Subcutaneous abdominal adipose tissue (tissue), 5 donors: ENCODE data around the gene UBA1.

ENCODE experiments used
- H3K27ac ChIP-seq: one replicate; pipeline ENCODE4 v1.7.0; 2013; ENCODE audit warnings: low read depth, mild to moderate bottlenecking, inconsistent platforms, low read length, moderate library complexity
- H3K27me3 ChIP-seq, 5 donors: one replicate each; pipeline ENCODE4 v1.7.0; 2013; ENCODE audit warnings: low read length in 5 of 5, inconsistent platforms in 1 of 5; ENCODE audit not compliant: control insufficient read depth in 5 of 5, insufficient read depth in 4 of 5
- H3K36me3 ChIP-seq, 5 donors: one replicate each; pipeline ENCODE4 v1.7.0; 2013; ENCODE audit warnings: low read length in 5 of 5; ENCODE audit not compliant: control insufficient read depth in 5 of 5, insufficient read depth in 5 of 5
- H3K4me1 ChIP-seq, 5 donors: one replicate each; pipeline ENCODE4 v1.7.0; 2013; ENCODE audit warnings: low read length in 5 of 5, mild to moderate bottlenecking in 3 of 5, moderate library complexity in 1 of 5; ENCODE audit not compliant: control insufficient read depth in 5 of 5, insufficient read depth in 5 of 5
- H3K4me3 ChIP-seq, 5 donors: one replicate each; pipeline ENCODE4 v1.7.0; 2013; ENCODE audit warnings: low read length in 5 of 5, low read depth in 1 of 5
- H3K9ac ChIP-seq, 5 donors: one replicate each; pipeline ENCODE4 v1.7.0; 2013; ENCODE audit warnings: low read length in 5 of 5, mild to moderate bottlenecking in 4 of 5, moderate library complexity in 3 of 5
- H3K9me3 ChIP-seq, 5 donors: one replicate each; pipeline ENCODE4 v1.7.0; 2013; ENCODE audit warnings: low read length in 5 of 5; ENCODE audit not compliant: control insufficient read depth in 5 of 5
- donor health status: healthy.
- donor health status: healthy.
- donor health status: healthy.
- donor health status: healthy.
- donor health status: healthy.

Gene UBA1

DNA sequence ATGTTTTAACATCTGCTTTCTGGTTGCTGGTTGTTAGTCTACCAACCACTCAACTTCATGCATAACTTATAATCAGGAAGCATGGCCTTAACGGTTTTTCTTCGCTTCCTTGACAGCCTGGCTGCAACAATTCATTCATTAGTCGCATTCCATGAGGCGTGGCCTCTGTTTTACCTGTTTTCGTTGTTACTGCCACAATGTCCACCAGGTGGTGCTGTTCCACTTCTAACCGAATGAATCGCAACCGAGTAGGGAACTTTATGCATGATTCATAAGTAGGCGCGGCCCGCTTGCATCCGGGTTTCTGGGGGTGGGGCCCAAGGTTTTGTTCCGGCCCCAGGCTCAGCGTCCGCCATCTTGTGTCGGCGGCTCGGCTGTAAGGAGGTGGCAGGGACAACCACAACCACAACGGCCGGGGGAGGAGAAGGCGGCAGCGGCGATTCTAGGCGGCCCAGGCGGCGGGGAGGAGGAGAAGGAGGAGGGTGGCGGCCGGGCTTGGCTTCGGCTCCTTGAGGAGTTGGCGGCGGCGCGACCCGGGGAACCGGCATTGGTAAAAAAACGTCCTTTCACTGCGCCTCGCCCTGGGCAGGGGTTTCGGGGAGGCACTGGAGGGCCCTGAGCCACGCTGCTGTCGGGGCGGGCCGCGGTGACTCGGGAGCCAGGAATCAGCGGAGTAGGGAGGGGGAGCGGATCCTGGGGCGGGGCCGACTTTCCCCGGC, at the start of gene UBA1:
UBA1 (plus strand) TSS at position 355 of the 719 bp plus-strand sequence. CDS start 4,974 bp downstream, outside the sequence.
- H3K27me3 ChIP-seq = peaks cover 0 to 6% (median 5%) of the 10 kb centered on the region in 5 donors
- peaks cover 5 to 69% (median 65%) of the 10 kb centered on the region in 5 donors for H3K4me1 ChIP-seq
- H3K9me3 ChIP-seq = no peaks in the 10 kb centered on the region
- peak within 1 kb of the TSS; percentile 82 to 95 (median 87) for H3K4me3 ChIP-seq
- H3K9ac ChIP-seq = peak within 1 kb of the TSS; percentile 29 to 98 (median 92)
- peaks cover 0 to 13% (median 6%) of the 10 kb centered on the region in 5 donors for H3K36me3 ChIP-seq
- peak within 1 kb of the TSS; percentile 96 for H3K27ac ChIP-seq

DNA sequence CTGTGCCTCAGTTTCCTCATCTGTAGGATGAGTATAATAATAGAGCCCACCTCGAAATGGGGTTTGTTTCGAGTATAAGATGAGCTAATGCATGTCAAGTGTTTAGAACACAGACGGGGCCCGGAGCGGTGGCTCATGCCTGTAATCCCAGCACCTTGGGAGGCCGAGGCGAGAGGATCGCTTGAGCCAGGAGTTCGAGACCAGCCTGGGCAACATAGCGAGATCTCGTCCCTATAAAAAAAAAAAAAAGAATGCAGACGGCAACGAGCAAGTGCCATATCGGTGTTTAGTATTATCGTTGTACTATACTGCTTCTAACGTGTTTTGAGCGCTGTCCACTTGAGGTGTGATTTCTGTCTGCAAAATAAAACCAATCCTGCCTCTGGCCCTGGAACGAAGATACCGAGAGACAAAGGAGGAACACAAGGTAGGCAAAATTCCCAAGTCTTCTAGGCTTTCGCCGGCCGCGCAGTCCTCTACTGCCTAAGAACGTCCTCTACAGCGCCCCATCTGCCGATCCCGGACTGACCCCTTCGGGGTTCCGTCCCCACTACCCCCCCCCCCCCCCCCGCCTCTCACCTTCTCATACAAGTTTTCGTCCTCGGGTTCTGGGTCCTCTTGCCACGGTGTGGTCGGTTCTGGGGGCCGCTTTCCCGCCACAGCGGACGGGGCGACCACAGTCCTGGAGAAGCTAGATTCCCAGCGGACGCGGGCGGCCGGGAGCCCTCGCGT, 49.6 kb upstream of the UBA1 start:
- H3K4me1 ChIP-seq = peaks cover 0 to 35% (median 33%) of the 10 kb centered on the region in 5 donors
- peaks cover 0 to 14% (median 12%) of the 10 kb centered on the region in 5 donors for H3K27me3 ChIP-seq
- H3K9ac ChIP-seq = peak overlapping the region in 4 of 5 donors; percentile 49 to 82 (median 72)
- peak overlapping the region; percentile 72 to 83 (median 75) for H3K4me3 ChIP-seq
- H3K36me3 ChIP-seq = peaks cover 0 to 22% (median 11%) of the 10 kb centered on the region in 5 donors
- peak overlapping the region; percentile 84 for H3K27ac ChIP-seq
- H3K9me3 ChIP-seq = peaks cover 0 to 8% (median 0%) of the 10 kb centered on the region in 5 donors

DNA sequence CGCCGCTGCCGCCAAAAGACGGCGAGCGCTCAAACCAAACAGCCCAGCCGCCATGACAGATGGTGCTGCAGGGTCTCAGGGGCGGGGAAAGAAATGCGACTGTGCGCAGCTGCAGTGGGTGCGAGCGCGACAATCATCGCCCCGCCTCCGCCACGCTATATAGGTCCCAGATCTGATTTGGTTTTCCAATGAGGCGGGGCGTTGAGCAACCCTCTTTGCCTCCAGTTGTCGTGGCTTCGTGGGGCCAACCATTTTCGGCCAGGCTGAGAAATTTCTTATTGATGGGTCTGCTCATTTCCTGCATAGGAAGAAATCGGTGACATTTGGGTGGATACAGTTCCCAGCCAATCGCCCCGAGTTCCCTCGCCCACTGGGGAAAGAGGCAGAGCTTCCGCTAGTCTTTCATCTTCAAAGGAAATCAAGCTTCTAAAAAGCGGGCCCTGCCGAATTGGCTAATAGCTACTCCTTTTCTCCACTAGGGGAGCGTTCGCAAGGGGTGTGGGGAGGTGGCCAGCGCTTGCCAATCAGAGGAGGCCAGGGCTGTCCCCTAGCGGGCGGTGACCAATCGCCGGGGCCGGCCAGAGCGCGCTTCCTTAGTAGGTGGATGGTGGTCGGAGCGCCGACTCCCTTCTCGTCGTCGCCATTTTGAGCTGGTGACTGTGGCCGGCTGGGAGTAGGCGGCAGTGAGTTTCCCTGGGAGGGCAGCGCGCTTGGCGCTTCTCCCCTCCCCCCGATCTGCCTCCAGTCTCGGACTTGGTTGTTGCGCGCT, 48.8 kb upstream of the UBA1 start, which contains the start of the genes NDUFB11 and RBM10:
NDUFB11 (minus strand) TSS at position 77 of the 769 bp plus-strand sequence; CDS start at position 54, 23 bp downstream.
RBM10 (plus strand) TSS at position 596 of the 769 bp plus-strand sequence. CDS start 2,261 bp downstream, outside the sequence.
- H3K9me3 ChIP-seq = peaks cover 0 to 8% (median 0%) of the 10 kb centered on the region in 5 donors
- H3K27me3 ChIP-seq = peaks cover 0 to 13% (median 11%) of the 10 kb centered on the region in 5 donors

DNA sequence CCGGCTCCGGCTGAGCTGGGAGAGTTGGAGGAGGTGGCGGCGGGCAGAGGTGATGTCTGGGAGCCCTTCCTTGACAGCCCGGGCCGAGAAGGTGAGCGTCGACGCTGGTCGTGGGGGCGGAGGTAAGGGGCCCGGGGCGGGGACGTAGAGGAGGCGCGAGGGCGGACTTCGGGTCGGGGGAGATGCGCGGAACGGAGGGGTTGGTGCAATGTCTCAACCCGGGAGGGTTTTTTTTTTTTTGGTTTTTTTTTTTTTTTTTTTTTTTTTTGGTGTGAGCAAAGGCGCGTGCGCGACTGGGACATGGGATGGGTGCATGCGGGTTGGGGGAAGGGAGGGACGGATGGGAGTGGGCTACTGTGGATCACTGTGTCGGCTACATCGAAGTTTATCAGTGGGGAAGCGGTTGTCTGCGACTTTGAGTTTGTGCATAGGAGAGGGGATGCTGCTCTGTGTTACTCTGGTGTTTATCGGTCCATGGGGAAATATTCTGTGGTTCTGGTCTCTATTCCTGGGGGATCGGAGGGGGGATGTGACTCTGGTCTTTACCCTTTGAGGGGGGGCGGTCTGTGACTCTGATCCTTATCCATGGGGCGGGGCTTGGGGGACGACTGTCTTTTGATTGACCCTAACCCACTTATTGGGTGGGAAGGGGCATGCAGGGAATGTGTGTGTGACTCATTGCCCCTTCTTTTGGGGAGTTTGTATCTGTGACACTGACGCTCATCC, 48.1 kb upstream of the UBA1 start:
- Histone ChIP-seq H3K4me1 (peaks cover 0 to 37% (median 35%) of the 10 kb centered on the region in 5 donors), H3K36me3 (peaks cover 0 to 12% (median 11%) of the 10 kb centered on the region in 5 donors), H3K9me3 (peaks cover 0 to 8% (median 0%) of the 10 kb centered on the region in 5 donors), H3K27me3 (peaks cover 0 to 12% (median 8%) of the 10 kb centered on the region in 5 donors), H3K27ac (peak overlapping the region; percentile 84), H3K4me3 (peak overlapping the region; percentile 72 to 83 (median 75)), H3K9ac (peak overlapping the region in 4 of 5 donors; percentile 57 to 82 (median 76))

More for the DNA sequence above, 48.8 kb upstream of the UBA1 start, which contains the start of the genes NDUFB11 and RBM10:
- peaks cover 0 to 19% (median 11%) of the 10 kb centered on the region in 5 donors for H3K36me3 ChIP-seq
- H3K4me3 ChIP-seq = peak within 1 kb of the TSS; percentile 72 to 83 (median 75)
- peaks cover 0 to 37% (median 35%) of the 10 kb centered on the region in 5 donors for H3K4me1 ChIP-seq
- peak within 1 kb of the TSS; percentile 84 for H3K27ac ChIP-seq
- peak within 1 kb of the TSS in 4 of 5 donors; percentile 57 to 82 (median 76) for H3K9ac ChIP-seq

DNA sequence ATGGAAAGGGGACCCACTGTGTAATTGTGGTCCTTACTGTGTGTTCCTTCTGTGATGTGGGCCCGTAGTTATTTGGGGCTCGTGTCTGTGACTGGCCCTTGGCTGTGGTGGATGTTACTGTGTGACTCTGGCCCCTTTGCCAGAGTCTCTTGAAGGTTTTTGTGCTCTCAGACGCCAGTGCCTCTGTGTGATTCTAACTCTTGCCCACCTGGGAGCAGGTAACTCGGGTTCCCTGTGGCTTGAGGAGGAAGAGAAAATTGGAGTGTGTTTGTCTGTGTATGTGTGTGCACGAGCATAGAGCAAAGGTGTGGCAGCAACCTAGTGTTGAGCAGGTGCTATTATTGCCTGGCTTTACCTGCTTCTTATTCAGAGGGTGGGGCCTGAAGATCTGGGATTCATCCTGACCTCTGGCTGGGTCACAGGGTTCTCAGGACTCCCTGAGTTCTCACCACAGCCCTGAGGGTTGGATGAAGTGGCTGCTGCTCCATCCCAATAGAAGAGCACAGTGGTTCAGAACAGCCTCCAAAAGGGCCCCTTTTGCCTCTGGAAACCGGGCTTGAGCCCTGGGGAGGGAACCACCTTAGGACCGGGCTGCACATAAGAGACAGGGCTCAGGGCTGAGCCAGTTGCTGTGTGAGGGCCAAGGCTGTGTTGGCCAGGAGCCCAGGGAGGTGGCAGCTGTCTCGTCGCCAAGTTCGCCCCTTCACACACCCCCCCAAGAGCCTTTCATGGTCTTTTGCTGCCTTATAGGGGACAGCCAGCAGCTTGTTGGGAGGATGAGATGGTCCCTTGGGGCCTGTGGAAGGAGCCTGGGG, 47.3 kb upstream of the UBA1 start:
- H3K4me1 ChIP-seq = peaks cover 0 to 37% (median 35%) of the 10 kb centered on the region in 5 donors
- H3K4me3 ChIP-seq = peak overlapping the region; percentile 72 to 83 (median 75)
- peaks cover 0 to 12% (median 8%) of the 10 kb centered on the region in 5 donors for H3K27me3 ChIP-seq
- peaks cover 0 to 8% (median 0%) of the 10 kb centered on the region in 5 donors for H3K9me3 ChIP-seq
- H3K27ac ChIP-seq = peak overlapping the region; percentile 84
- H3K9ac ChIP-seq = peak overlapping the region in 4 of 5 donors; percentile 57 to 82 (median 76)
- H3K36me3 ChIP-seq = peaks cover 2 to 9% (median 6%) of the 10 kb centered on the region in 5 donors

DNA sequence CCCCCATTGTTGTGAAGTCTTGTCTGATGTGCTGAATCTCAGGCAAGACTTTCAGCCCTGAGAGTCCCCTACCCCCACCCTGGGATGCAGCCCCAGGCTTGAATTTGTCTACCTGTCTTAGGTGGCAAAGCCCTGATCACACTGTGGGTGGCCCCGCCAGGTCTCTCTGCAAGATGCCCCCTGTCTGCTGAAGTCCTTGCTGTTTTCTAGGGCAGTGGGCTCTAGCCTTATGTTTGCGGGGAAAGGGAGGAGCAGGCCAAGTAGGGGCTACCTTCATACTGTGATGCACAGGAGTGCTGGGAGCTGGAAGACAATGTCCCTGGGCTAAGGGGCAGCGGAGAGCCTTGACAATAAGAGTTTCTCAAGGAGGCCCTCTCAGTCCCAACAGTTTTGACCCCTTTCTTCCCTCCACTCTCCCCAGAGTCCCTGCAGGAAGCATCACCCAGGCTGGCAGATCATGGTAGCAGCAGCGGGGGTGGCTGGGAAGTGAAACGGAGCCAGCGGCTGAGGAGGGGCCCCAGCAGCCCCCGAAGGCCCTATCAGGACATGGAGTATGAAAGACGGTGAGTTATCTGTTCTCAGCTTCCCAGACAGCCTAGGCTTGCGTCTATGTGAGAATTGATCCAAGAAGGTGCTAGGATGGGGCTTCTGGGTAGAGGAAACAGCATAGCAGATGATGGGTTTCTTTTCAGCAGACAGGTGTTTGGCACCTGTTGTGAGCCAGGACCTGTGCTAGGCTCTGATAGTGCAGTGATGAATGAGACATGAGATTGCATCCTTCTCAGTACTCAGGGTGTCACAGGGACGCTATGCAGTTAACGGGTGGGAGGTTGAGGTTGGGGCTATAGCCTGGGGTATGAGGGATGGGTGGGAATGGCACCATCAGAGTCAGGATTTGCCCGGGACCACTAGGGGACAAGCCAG, 46.4 kb upstream of the UBA1 start:
- Histone ChIP-seq H3K27ac (peak overlapping the region; percentile 84), H3K4me3 (peak overlapping the region in 4 of 5 donors; percentile 3 to 76 (median 74)), H3K27me3 (peaks cover 0 to 12% (median 8%) of the 10 kb centered on the region in 5 donors), H3K36me3 (peaks cover 1 to 4% (median 4%) of the 10 kb centered on the region in 5 donors), H3K9me3 (peaks cover 0 to 6% (median 0%) of the 10 kb centered on the region in 5 donors), H3K4me1 (peaks cover 0 to 37% (median 35%) of the 10 kb centered on the region in 5 donors), H3K9ac (peak overlapping the region in 1 of 5 donors; percentile 19)

DNA sequence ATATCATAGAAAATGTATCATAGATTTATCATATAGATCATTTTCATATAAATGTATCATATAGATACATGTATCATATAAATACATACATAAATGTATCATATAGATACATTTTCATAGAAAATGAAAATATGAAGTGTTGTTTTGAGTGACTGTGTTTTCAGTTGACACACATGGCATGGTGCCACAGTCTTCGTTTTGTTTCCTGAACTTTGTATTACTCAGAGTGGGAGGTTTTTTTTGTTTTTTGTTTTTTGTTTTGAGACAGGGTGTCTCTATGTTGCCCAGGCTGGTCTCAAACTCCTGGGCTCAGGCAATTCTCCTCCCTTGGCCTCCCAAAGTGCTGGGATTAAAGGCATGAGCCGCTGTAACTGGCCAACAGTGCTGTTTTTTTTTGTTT, 44.7 kb upstream of the UBA1 start:
- no peak overlapping the region for H3K9ac ChIP-seq
- peaks cover 0 to 4% (median 0%) of the 10 kb centered on the region in 5 donors for H3K36me3 ChIP-seq
- peaks cover 0 to 30% (median 27%) of the 10 kb centered on the region in 5 donors for H3K4me1 ChIP-seq
- no peak overlapping the region for H3K4me3 ChIP-seq
- H3K27me3 ChIP-seq = peaks cover 0 to 12% (median 8%) of the 10 kb centered on the region in 5 donors
- peak overlapping the region; percentile 57 for H3K27ac ChIP-seq
- peaks cover 0 to 6% (median 0%) of the 10 kb centered on the region in 5 donors for H3K9me3 ChIP-seq
